ENCODE results near the gene AXIN1. TPM values are rescaled to one million over a fixed set of nuclear protein-coding genes. Genes with fewer than 3 reads are reported as not detected.

The AXIN1 gene
- total and polyA plus RNA-seq, 2 donors (not counting 1 experiment from before 2014, with no cell fraction given), result 5.1 to 18.7 TPM

GRCh38 chr16:279531-279930 lies 73.0 kb downstream of the AXIN1 start:
- H3K4me3 ChIP-seq (replicated peaks in 1 of 4; ENCODE audit: control extremely low read depth in 1 of 4, insufficient read depth in 1 of 4, low read depth in 3 of 4, low read length in 4 of 4), result no peak overlapping the region
- H3K9ac ChIP-seq (ENCODE audit: insufficient read depth, low read length), result no peak overlapping the region
- H3K79me2 ChIP-seq (ENCODE audit: control insufficient read depth, insufficient read depth, low read length), result no peaks in the 10 kb centered on the region
- peaks cover 13% of the 10 kb centered on the region for H3K27me3 ChIP-seq (ENCODE audit: control insufficient read depth, insufficient read depth, low read length)
- H2AFZ ChIP-seq (ENCODE audit: low read length), result no peak overlapping the region
- no peaks in the 10 kb centered on the region for H3K4me1 ChIP-seq (ENCODE audit: control insufficient read depth, extremely low read depth, insufficient read depth, low read length)
- TF ChIP-seq EZH2 (IDR thresholded peaks at IDR 0.05; ENCODE audit: low read length, missing control alignments) (no peak), CTCF (conservative IDR thresholded peaks at IDR 0.05 in 1 of 2, IDR thresholded peaks at IDR 0.05 in 1 of 2; ENCODE audit: low read depth in 1 of 2, low read length in 2 of 2) (no peak)
- H3K36me3 ChIP-seq (ENCODE audit: control insufficient read depth, insufficient read depth, low read length), result no peaks in the 10 kb centered on the region
- no peaks in the 10 kb centered on the region for H4K20me1 ChIP-seq (ENCODE audit: control insufficient read depth, extremely low read depth, insufficient read depth, low read length)
- H3K4me2 ChIP-seq (ENCODE audit: extremely low read depth, insufficient read depth, low read length), result no peak overlapping the region
- no peaks in the 10 kb centered on the region for H3K9me3 ChIP-seq (ENCODE audit: control insufficient read depth, insufficient read depth, low read depth, low read length)
- no peak for DNase-seq (ENCODE audit: low read depth in 2 of 2)
- H3K27ac ChIP-seq (ENCODE audit: insufficient read depth, low read length), result no peak overlapping the region

GRCh38 chr16:278863-279366 lies 73.6 kb downstream of the AXIN1 start:
- no peaks in the 10 kb centered on the region for H3K9me3 ChIP-seq (ENCODE audit: control insufficient read depth, insufficient read depth, low read depth, low read length)
- DNase-seq (ENCODE audit: low read depth in 2 of 2), result peak; percentile 6 to 51
- no peak overlapping the region for H3K4me3 ChIP-seq (replicated peaks in 1 of 4; ENCODE audit: control extremely low read depth in 1 of 4, insufficient read depth in 1 of 4, low read depth in 3 of 4, low read length in 4 of 4)
- TF ChIP-seq CTCF (conservative IDR thresholded peaks at IDR 0.05 in 1 of 2, IDR thresholded peaks at IDR 0.05 in 1 of 2; ENCODE audit: low read depth in 1 of 2, low read length in 2 of 2) (no peak), EZH2 (IDR thresholded peaks at IDR 0.05; ENCODE audit: low read length, missing control alignments) (no peak)
- no peak overlapping the region for H3K9ac ChIP-seq (ENCODE audit: insufficient read depth, low read length)
- H3K4me2 ChIP-seq (ENCODE audit: extremely low read depth, insufficient read depth, low read length), result no peak overlapping the region
- H2AFZ ChIP-seq (ENCODE audit: low read length), result no peak overlapping the region
- H3K36me3 ChIP-seq (ENCODE audit: control insufficient read depth, insufficient read depth, low read length), result no peaks in the 10 kb centered on the region
- no peaks in the 10 kb centered on the region for H4K20me1 ChIP-seq (ENCODE audit: control insufficient read depth, extremely low read depth, insufficient read depth, low read length)
- no peaks in the 10 kb centered on the region for H3K4me1 ChIP-seq (ENCODE audit: control insufficient read depth, extremely low read depth, insufficient read depth, low read length)
- no peak overlapping the region for H3K27ac ChIP-seq (ENCODE audit: insufficient read depth, low read length)
- H3K79me2 ChIP-seq (ENCODE audit: control insufficient read depth, insufficient read depth, low read length), result no peaks in the 10 kb centered on the region
- H3K27me3 ChIP-seq (ENCODE audit: control insufficient read depth, insufficient read depth, low read length), result peaks cover 13% of the 10 kb centered on the region

- H2AFZ ChIP-seq (ENCODE audit: low read length), result no peak overlapping the region
Observed at GRCh38 chr16:276426-277077, 76.0 kb downstream of the AXIN1 start.

More at GRCh38 chr16:276426-277077, 76.0 kb downstream of the AXIN1 start:
- no peaks in the 10 kb centered on the region for H3K9me3 ChIP-seq (ENCODE audit: control insufficient read depth, insufficient read depth, low read depth, low read length)
- no peaks in the 10 kb centered on the region for H3K79me2 ChIP-seq (ENCODE audit: control insufficient read depth, insufficient read depth, low read length)
- H3K4me1 ChIP-seq (ENCODE audit: control insufficient read depth, extremely low read depth, insufficient read depth, low read length), result no peaks in the 10 kb centered on the region
- H3K27ac ChIP-seq (ENCODE audit: insufficient read depth, low read length), result no peak overlapping the region
- H3K27me3 ChIP-seq (ENCODE audit: control insufficient read depth, insufficient read depth, low read length), result peaks cover 11% of the 10 kb centered on the region
- no peak overlapping the region for H3K9ac ChIP-seq (ENCODE audit: insufficient read depth, low read length)
- H3K36me3 ChIP-seq (ENCODE audit: control insufficient read depth, insufficient read depth, low read length), result no peaks in the 10 kb centered on the region
- no peak overlapping the region for H3K4me3 ChIP-seq (replicated peaks in 1 of 4; ENCODE audit: control extremely low read depth in 1 of 4, insufficient read depth in 1 of 4, low read depth in 3 of 4, low read length in 4 of 4)
- TF ChIP-seq EZH2 (IDR thresholded peaks at IDR 0.05; ENCODE audit: low read length, missing control alignments), result no peak
- TF ChIP-seq CTCF (conservative IDR thresholded peaks at IDR 0.05 in 1 of 2, IDR thresholded peaks at IDR 0.05 in 1 of 2; ENCODE audit: low read depth in 1 of 2, low read length in 2 of 2), result no peak
- H3K4me2 ChIP-seq (ENCODE audit: extremely low read depth, insufficient read depth, low read length), result no peak overlapping the region
- DNase-seq (ENCODE audit: low read depth in 2 of 2), result no peak
- no peaks in the 10 kb centered on the region for H4K20me1 ChIP-seq (ENCODE audit: control insufficient read depth, extremely low read depth, insufficient read depth, low read length)
